OCI-LY1 (cell line): Measurements from ENCODE around the gene MANF.

ENCODE experiments used
- EZH2 ChIP-seq: fragments of 200-600 bp; sonication (generic), shearing (Covaris generic); IDR thresholded peaks from 2 replicates; pipeline ENCODE4 v1.8.0; 2017; ENCODE audit warnings: borderline replicate concordance, mixed run types, mild to moderate bottlenecking, antibody characterized with exemption, low read length, moderate library complexity, mixed read lengths
- TF ChIP-seq, protein P1 (sequence below): fragments of 200-600 bp; sonication (generic), shearing (Covaris generic); IDR thresholded peaks from 2 replicates; pipeline ENCODE4 v1.5.1; 2017; ENCODE audit warnings: mild to moderate bottlenecking, antibody characterized with exemption, low read length, moderate library complexity, mixed read lengths

GRCh38 chr3:51429138-51429537, 44.0 kb downstream of the MANF start:
- TF ChIP-seq, protein P1, sequence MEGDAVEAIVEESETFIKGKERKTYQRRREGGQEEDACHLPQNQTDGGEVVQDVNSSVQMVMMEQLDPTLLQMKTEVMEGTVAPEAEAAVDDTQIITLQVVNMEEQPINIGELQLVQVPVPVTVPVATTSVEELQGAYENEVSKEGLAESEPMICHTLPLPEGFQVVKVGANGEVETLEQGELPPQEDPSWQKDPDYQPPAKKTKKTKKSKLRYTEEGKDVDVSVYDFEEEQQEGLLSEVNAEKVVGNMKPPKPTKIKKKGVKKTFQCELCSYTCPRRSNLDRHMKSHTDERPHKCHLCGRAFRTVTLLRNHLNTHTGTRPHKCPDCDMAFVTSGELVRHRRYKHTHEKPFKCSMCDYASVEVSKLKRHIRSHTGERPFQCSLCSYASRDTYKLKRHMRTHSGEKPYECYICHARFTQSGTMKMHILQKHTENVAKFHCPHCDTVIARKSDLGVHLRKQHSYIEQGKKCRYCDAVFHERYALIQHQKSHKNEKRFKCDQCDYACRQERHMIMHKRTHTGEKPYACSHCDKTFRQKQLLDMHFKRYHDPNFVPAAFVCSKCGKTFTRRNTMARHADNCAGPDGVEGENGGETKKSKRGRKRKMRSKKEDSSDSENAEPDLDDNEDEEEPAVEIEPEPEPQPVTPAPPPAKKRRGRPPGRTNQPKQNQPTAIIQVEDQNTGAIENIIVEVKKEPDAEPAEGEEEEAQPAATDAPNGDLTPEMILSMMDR = no peak
- no peak for TF ChIP-seq EZH2
